ENCODE results near the gene BICC1. TPM values are rescaled to one million over a fixed set of nuclear protein-coding genes. Genes with fewer than 3 reads are reported as not detected.

Gene BICC1
- total and polyA plus RNA-seq, 2 of the 4 experiments (the other 2 are of a cell fraction): 5.7 to 42.5 TPM

DNA sequence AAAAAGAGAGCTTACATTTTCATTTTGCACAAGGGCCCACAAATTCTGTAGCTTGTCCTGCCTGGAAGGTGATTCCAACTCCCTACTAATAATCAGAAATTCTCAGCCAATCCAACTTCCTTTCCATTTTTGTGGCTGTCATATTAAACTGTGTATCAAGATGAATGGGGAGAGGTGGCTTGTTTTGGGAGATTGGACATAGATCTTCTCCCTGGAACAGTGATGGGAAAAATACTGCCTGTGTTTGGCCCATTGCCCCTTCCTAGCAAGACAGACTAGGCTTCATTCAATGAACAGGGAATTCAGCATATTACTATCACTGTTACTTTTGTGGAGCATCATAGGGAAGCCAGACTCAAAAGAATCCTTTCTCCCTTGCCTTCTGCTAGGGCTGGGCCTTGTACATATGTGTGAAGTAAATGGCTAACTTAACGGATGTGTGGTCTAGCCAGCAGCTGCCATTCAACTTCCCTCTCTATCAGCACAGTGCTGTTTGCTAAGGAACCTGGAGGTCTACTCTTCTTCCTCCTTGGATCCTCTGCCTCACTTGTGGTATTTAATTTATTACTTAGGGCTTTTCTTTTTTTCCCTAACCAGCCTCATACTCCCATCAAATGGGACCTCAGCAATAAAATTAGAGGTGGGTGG, 326.0 kb downstream of the BICC1 start:
- no peak overlapping the region for H2AFZ ChIP-seq (replicated peaks; ENCODE audit: low read length, poor library complexity)
- H3K9me3 ChIP-seq (ENCODE audit: control insufficient read depth, insufficient read depth, low read length): no peaks in the 10 kb centered on the region
- H4K8ac ChIP-seq (ENCODE audit: low read depth in 2 of 2, low read length in 2 of 2): no peak overlapping the region
- no peak overlapping the region for H3K27ac ChIP-seq (ENCODE audit: insufficient read depth, low read length)
- H3K4me3 ChIP-seq (ENCODE audit: insufficient read depth, low read depth, low read length): no peak overlapping the region
- no peak overlapping the region for H2BK5ac ChIP-seq (ENCODE audit: low read depth, low read length, poor library complexity, severe bottlenecking)
- no peak overlapping the region for H3K9ac ChIP-seq (ENCODE audit: low read depth, low read length)
- no TSS peak for BruUV-seq (replicated peaks)
- intact Hi-C loops (cut with micrococcal nuclease) (no loop called here), dilution Hi-C loops (cut with HindIII; ENCODE audit: low sequenced_read_pairs, unreplicated experiment) (no loop called here), in situ Hi-C loops (cut with MboI; ENCODE audit: low sequenced_read_pairs) (no loop called here)
- H3K27me3 ChIP-seq (ENCODE audit: control insufficient read depth, insufficient read depth, low read length): peaks cover 2% of the 10 kb centered on the region
- no peak overlapping the region for H2BK120ac ChIP-seq (ENCODE audit: low read depth, low read length)
- H2BK15ac ChIP-seq (ENCODE audit: low read depth, low read length): no peak overlapping the region
- no peak overlapping the region for H4K91ac ChIP-seq (ENCODE audit: insufficient read depth, low read depth, low read length)
- H3K4me1 ChIP-seq (ENCODE audit: control insufficient read depth, insufficient read depth, low read length): no peaks in the 10 kb centered on the region; the same call in 1 of the 2 replicates
- H3K56ac ChIP-seq (ENCODE audit: extremely low read depth, insufficient read depth, low read length): no peak overlapping the region
- TF ChIP-seq RCOR1 (IDR thresholded peaks at IDR 0.05; ENCODE audit: insufficient replicate concordance, low read length) (no peak), SMC3 (IDR thresholded peaks at IDR 0.05; ENCODE audit: low read depth, low read length) (no peak), NFE2L2 (IDR thresholded peaks at IDR 0.05; ENCODE audit: low read depth, low read length) (no peak), CEBPB (IDR thresholded peaks at IDR 0.05; ENCODE audit: low read depth, low read length) (no peak)
- H3K4ac ChIP-seq (ENCODE audit: low read depth, low read length): no peak overlapping the region
- H3K36me3 ChIP-seq (ENCODE audit: control insufficient read depth, insufficient read depth, low read length): no peaks in the 10 kb centered on the region
- H3K9me1 ChIP-seq (ENCODE audit: insufficient read depth, low read length): no peaks in the 10 kb centered on the region
- no peaks in the 10 kb centered on the region for H4K20me1 ChIP-seq (ENCODE audit: insufficient read depth, low read length)
- ChIA-PET POLR2A (ENCODE audit: unreplicated experiment) (no interaction called here), CTCF (no interaction called here)
- no peak overlapping the region for H2AK5ac ChIP-seq (ENCODE audit: low read depth, low read length)
- no peak for DNase-seq
- H2AK9ac ChIP-seq (replicated peaks; ENCODE audit: low read depth, low read length, poor library complexity): no peak overlapping the region
- no peak overlapping the region for H4K5ac ChIP-seq (ENCODE audit: low read depth, low read length)
- no peak overlapping the region for H3K23ac ChIP-seq (ENCODE audit: low read depth, low read length)
- no peaks in the 10 kb centered on the region for H3K79me1 ChIP-seq (ENCODE audit: low read depth in 1 of 2, low read length in 2 of 2)
- H3K18ac ChIP-seq (ENCODE audit: low read depth, low read length): no peak overlapping the region
- no peak overlapping the region for H2BK20ac ChIP-seq (ENCODE audit: low read depth, low read length)
- no CpG with 5 or more reads among the region's 1 CpG for WGBS, 2 experiments (ENCODE audit: extremely low coverage in 2 of 2, insufficient read length in 1 of 2)
- ATAC-seq (ENCODE audit: low read depth): no peak
- no peak overlapping the region for H3K4me2 ChIP-seq (ENCODE audit: low read depth, low read length)
- no peak overlapping the region for H3K14ac ChIP-seq (replicated peaks; ENCODE audit: low read depth, low read length)

Measured in IMR-90 (cell line).